GM12878 (cell line): ENCODE data around the gene BMAL1. TPM values are rescaled to one million over a fixed set of nuclear protein-coding genes. Genes with fewer than 3 reads are reported as not detected.

ENCODE experiments used
- ATAC-seq: fragments of 200-7000 bp; cut with Tn5 transposase; 3 replicates; pipeline ENCODE4 v1.9.1; 2020; ENCODE audit warnings: mild to moderate bottlenecking, moderate library complexity
- BruUV-seq: library from RNA; stranded (reverse); fragments of 400-500 nt; replicated peaks from 2 replicates; lab custom pipeline; 2021; lab: Mats Ljungman, UMichigan
- CTCF ChIA-PET: fragments of 300-600 bp; sonication (Branson Sonifier 250); formaldehyde crosslinking; extraction: SDS; loops from one replicate; lab custom pipeline; 2021; ENCODE audit warnings: inconsistent platforms; lab: Yijun Ruan, JAX
- POLR2A ChIA-PET: fragments of 350-600 bp; formaldehyde crosslinking; extraction: SDS; loops from one replicate; lab custom pipeline; 2021; ENCODE audit warnings: inconsistent platforms; lab: Charles Lee
- RAD21 ChIA-PET: fragments of 300-600 bp; sonication (Branson Sonifier 250); formaldehyde crosslinking; loops from one replicate; lab custom pipeline; 2023; ENCODE audit warnings: antibody characterized with exemption; ENCODE audit not compliant: unreplicated experiment; lab: Charles Lee
- SMC1A ChIA-PET: fragments of 300-600 bp; sonication (Branson Sonifier 250); formaldehyde crosslinking; loops from one replicate; lab custom pipeline; 2023; ENCODE audit not compliant: unreplicated experiment, uncharacterized antibody; lab: Charles Lee
- DNase-seq: peaks from one replicate; pipeline ENCODE4 v3.0.0-alpha.2; 2011; ENCODE audit warnings: low read depth, low spot score
- FAIRE-seq: peaks from 3 replicates; lab custom pipeline; 2011; peaks lifted over from hg19 to GRCh38; lab: Jason Lieb, UNC
- H2AFZ ChIP-seq: 2 replicates; pipeline ENCODE4 v1.6.0; 2011; ENCODE audit warnings: low read depth, low read length, control low read depth; ENCODE audit not compliant: control insufficient read depth
- H3K27ac ChIP-seq: 2 replicates; pipeline ENCODE4 v1.5.1; 2011; ENCODE audit warnings: control low read depth; ENCODE audit not compliant: control insufficient read depth, insufficient read depth
- H3K27me3 ChIP-seq, 2 experiments: replicated peaks in 1 of 2; 2 replicates each; pipeline versions ENCODE4 v1.6.0 to v1.6.1; 2011; ENCODE audit warnings: low read length in 1 of 2; ENCODE audit not compliant: control insufficient read depth in 2 of 2, insufficient read depth in 2 of 2
- H3K36me3 ChIP-seq, 2 experiments: 2 replicates each; pipeline ENCODE4 v1.5.1; 2011; ENCODE audit warnings: low read length in 1 of 2; ENCODE audit not compliant: control insufficient read depth in 2 of 2, insufficient read depth in 2 of 2
- H3K4me1 ChIP-seq: 2 replicates; pipeline ENCODE4 v1.6.1; 2011; ENCODE audit warnings: mild to moderate bottlenecking, low read length, moderate library complexity, mixed read lengths; ENCODE audit not compliant: control insufficient read depth, insufficient read depth
- H3K4me2 ChIP-seq: 2 replicates; pipeline ENCODE4 v1.6.0; 2011; ENCODE audit warnings: control low read depth; ENCODE audit not compliant: control insufficient read depth, insufficient read depth
- H3K4me3 ChIP-seq: fragments of 200-600 bp; sonication (generic); 2 replicates; pipeline ENCODE4 v1.5.1; 2016
- H3K79me2 ChIP-seq: 2 replicates; pipeline ENCODE4 v1.6.0; 2011; ENCODE audit warnings: low read length; ENCODE audit not compliant: control insufficient read depth, insufficient read depth
- H3K9ac ChIP-seq: 2 replicates; pipeline ENCODE4 v1.8.0; 2011; ENCODE audit warnings: low read length, control low read depth, mixed read lengths; ENCODE audit not compliant: control insufficient read depth, insufficient read depth
- H3K9me3 ChIP-seq: replicated peaks from 3 replicates; pipeline ENCODE4 v1.5.1; 2011; ENCODE audit warnings: mild to moderate bottlenecking, low read length; ENCODE audit not compliant: control insufficient read depth, insufficient read depth
- H4K20me1 ChIP-seq: 2 replicates; pipeline ENCODE4 v1.6.0; 2011; ENCODE audit not compliant: control insufficient read depth, insufficient read depth
- BCL11A ChIP-seq: IDR thresholded peaks from 2 replicates; pipeline ENCODE4 v1.6.1; 2011; ENCODE audit warnings: low read depth, low read length
- CBFB ChIP-seq: IDR thresholded peaks from 2 replicates; pipeline ENCODE4 v1.6.1; 2016; ENCODE audit warnings: antibody characterized with exemption, low read depth
- NFIC ChIP-seq: IDR thresholded peaks from 2 replicates; pipeline ENCODE4 v1.6.1; 2012; ENCODE audit warnings: low read depth, mild to moderate bottlenecking, inconsistent platforms, low read length, moderate library complexity
- NFYA ChIP-seq: IDR thresholded peaks from 2 replicates; pipeline ENCODE4 v1.6.1; 2011; ENCODE audit warnings: low read depth, mild to moderate bottlenecking, low read length, improper control_type of control experiment, borderline replicate concordance
- NFYB ChIP-seq: IDR thresholded peaks from 2 replicates; pipeline ENCODE4 v1.6.1; 2011; ENCODE audit warnings: low read depth, mild to moderate bottlenecking, low read length, improper control_type of control experiment, moderate library complexity; ENCODE audit not compliant: insufficient read depth
- POLR2AphosphoS2 ChIP-seq: IDR thresholded peaks from 2 replicates; pipeline ENCODE4 v1.6.1; 2011; ENCODE audit warnings: low read depth, mild to moderate bottlenecking, low read length, improper control_type of control experiment, moderate library complexity
- RUNX3 ChIP-seq: IDR thresholded peaks from 2 replicates; pipeline ENCODE4 v1.6.1; 2012; ENCODE audit warnings: low read length, inconsistent platforms
- TCF12 ChIP-seq: IDR thresholded peaks from 2 replicates; pipeline ENCODE4 v1.6.1; 2011; ENCODE audit warnings: low read depth, mild to moderate bottlenecking, low read length
- ZNF274 ChIP-seq: IDR thresholded peaks from one replicate; pipeline ENCODE4 v1.8.0; 2011; ENCODE audit not compliant: insufficient read length, insufficient read depth
- ZZZ3 ChIP-seq: IDR thresholded peaks from 2 replicates; pipeline ENCODE4 v1.6.1; 2011; ENCODE audit warnings: low read depth; ENCODE audit not compliant: control insufficient read depth, insufficient read length
- WGBS: methylation state at CpG from one replicate; pipeline ENCODE4 v1.1.6; 2016; ENCODE audit warnings: low lambda C conversion rate; ENCODE audit not compliant: insufficient replicate concordance, insufficient coverage; ENCODE audit errors: missing lambda C conversion rate; 5-methylcytosine and 5-hydroxymethylcytosine counted together
- in situ Hi-C: fragments of 300-500 bp; cut with MboI; formaldehyde crosslinking; loops from 9 replicates; pipeline ENCODE4 v1.14.3; 2018; ENCODE audit warnings: mixed read lengths
- intact Hi-C: fragments of 100-400 bp; cut with micrococcal nuclease; formaldehyde crosslinking; loops from one replicate; pipeline ENCODE4 v1.14.2; 2022; ENCODE audit not compliant: unreplicated experiment
- polyA plus RNA-seq, 11 experiments: library from polyadenylated mRNA; depleted of rRNA in 4 of 11; unstranded in 6 of 11; stranded (reverse) in 5 of 11; fragments of >200 nt; fragmentation: Nextera tagmentation in 4 of 11; fragmentation: Illumina TruSeq in 1 of 11; extraction: Ambion mirVana in 4 of 11; extraction: Trizol in 1 of 11; gene quantifications; 1 replicate in 1 of 11; 2 replicates in 10 of 11; pipeline versions ENCODE4 v1.2.1 to v1.2.3, GENCODE V29; 2011 to 2016; ENCODE audit warnings: inconsistent platforms in 2 of 11, missing spikeins in 2 of 11, low read depth in 1 of 11
- total RNA-seq, 4 experiments: library from RNA; depleted of rRNA in 3 of 4; stranded (reverse); fragments of >200 nt in 3 of 4; fragmentation: Illumina TruSeq in 1 of 4; extraction: Trizol in 1 of 4; gene quantifications; 2 replicates each; pipeline versions ENCODE4 v1.2.1 to v1.2.3, GENCODE V29; 2013 to 2021
- TF ChIP-seq, protein P1 (sequence below): fragments of 450-650 bp; IDR thresholded peaks from 2 replicates; pipeline ENCODE4 v1.6.1; 2018; ENCODE audit warnings: mild to moderate bottlenecking, low read depth, moderate library complexity; ENCODE audit not compliant: partially characterized antibody

Gene BMAL1
- total and polyA plus RNA-seq, 10 of the 15 experiments (the other 5 are each of a cell fraction or from before 2014, with no cell fraction given) = 3.5 to 40.6 (median 13.6) TPM

DNA sequence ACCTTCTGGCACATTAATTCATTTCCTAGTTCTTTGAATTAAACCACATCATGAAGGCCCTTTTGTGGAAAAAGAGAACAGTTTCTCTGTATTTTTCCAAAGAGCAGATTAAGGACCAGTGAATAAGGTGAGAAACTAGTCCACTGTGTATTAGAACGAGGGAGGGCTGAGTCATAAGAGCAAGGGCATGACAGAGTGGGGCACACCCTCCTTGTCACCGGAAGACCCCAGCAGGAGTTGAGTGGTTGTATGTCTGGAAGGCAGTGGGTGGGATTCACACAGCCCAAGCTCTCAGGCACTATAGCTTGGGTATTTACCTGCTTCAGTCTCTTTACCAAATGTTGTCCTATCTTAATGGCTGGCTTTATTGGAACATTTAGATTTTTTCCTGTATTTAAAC, 86.8 kb downstream of the BMAL1 start (continued):
- TF ChIP-seq NFIC (no peak), RUNX3 (no peak), ZZZ3 (no peak), TCF12 (no peak), POLR2AphosphoS2 (no peak), NFYA (no peak), BCL11A (no peak), CBFB (no peak)
- TF ChIP-seq, protein P1, sequence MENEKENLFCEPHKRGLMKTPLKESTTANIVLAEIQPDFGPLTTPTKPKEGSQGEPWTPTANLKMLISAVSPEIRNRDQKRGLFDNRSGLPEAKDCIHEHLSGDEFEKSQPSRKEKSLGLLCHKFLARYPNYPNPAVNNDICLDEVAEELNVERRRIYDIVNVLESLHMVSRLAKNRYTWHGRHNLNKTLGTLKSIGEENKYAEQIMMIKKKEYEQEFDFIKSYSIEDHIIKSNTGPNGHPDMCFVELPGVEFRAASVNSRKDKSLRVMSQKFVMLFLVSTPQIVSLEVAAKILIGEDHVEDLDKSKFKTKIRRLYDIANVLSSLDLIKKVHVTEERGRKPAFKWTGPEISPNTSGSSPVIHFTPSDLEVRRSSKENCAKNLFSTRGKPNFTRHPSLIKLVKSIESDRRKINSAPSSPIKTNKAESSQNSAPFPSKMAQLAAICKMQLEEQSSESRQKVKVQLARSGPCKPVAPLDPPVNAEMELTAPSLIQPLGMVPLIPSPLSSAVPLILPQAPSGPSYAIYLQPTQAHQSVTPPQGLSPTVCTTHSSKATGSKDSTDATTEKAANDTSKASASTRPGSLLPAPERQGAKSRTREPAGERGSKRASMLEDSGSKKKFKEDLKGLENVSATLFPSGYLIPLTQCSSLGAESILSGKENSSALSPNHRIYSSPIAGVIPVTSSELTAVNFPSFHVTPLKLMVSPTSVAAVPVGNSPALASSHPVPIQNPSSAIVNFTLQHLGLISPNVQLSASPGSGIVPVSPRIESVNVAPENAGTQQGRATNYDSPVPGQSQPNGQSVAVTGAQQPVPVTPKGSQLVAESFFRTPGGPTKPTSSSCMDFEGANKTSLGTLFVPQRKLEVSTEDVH = no peak

DNA sequence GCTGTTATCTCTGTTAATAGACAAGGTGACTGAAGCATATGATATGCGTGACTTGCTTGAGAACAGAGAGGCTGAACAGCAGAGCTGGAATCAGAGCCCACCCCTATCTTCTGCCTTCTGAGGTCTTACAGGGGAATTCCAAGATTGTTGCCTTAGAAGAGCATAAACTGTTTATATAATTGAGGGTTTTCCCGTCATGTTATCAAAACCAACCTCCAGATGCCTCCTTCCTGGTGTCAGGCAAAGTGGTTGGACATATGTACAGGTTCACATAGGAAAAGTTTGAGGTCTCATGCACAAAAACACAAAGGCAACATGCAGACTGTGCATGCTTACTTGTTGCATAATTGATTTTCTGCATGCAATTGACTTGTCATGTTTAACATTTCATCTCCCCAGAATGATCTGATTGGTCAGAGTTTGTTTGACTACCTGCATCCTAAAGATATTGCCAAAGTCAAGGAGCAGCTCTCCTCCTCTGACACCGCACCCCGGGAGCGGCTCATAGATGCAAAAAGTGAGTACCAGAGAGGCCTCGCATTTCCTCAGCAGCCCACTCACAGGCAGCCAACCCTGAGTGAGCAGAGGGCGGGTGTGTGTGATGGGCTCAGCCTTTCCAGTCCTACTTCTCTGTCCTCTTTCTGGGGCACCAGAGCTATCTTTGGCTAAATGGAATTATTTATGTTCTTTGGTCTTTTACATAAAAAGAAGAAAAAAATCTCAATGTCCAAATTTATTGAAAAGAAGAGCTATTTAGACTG, 88.9 kb downstream of the BMAL1 start:
- FAIRE-seq = no peak
- no peaks in the 10 kb centered on the region for H4K20me1 ChIP-seq
- RAD21 ChIA-PET = no interaction called here
- in situ Hi-C loops = no loop called here
- POLR2A ChIA-PET = no interaction called here
- no peak for TF ChIP-seq ZNF274
- 0 out of 2 replicates have a peak, but pooled peaks have one; percentile 14 for TF ChIP-seq NFYB
- ATAC-seq = no peak
- intact Hi-C loops = no loop called here
- WGBS = 56% methylated on average over 7 of the region's 7 CpGs
- no peaks in the 10 kb centered on the region for H3K79me2 ChIP-seq
- peaks cover 15 to 24% of the 10 kb centered on the region in 2 experiments for H3K36me3 ChIP-seq
- no peaks in the 10 kb centered on the region for H3K9me3 ChIP-seq
- SMC1A ChIA-PET = interaction anchor here (0.7 to 1.5 kb wide), 4 partner anchors 12 to 120 kb away, joined by 3 to 7 read pairs (median 4); no protein-coding TSS in a partner anchor
- CTCF ChIA-PET = interaction anchor here (1.3 kb wide), 2 partner anchors 12 to 116 kb away, joined by 3 read pairs; no protein-coding TSS in a partner anchor
- H3K4me2 ChIP-seq = no peak overlapping the region
- no peak overlapping the region for H3K27ac ChIP-seq
- H3K4me3 ChIP-seq = no peak overlapping the region
- no peak overlapping the region for H2AFZ ChIP-seq
- H3K4me1 ChIP-seq = no peaks in the 10 kb centered on the region
- H3K9ac ChIP-seq = no peak overlapping the region
- DNase-seq = no peak
- H3K27me3 ChIP-seq = no peaks in the 10 kb centered on the region
- BruUV-seq = no TSS peak
